Astrocyte (in vitro differentiated cells and primary cell): ENCODE data around the gene FNDC3B. TPM values are rescaled to one million over a fixed set of nuclear protein-coding genes. Genes with fewer than 3 reads are reported as not detected.

ENCODE experiments used
- DNase-seq: peaks from one replicate; pipeline ENCODE4 v3.0.0-alpha.2; 2010; ENCODE audit warnings: low read depth
- FAIRE-seq: peaks from 2 replicates; lab custom pipeline; 2011; peaks lifted over from hg19 to GRCh38; lab: Jason Lieb, UNC
- H2AFZ ChIP-seq: 2 replicates; pipeline ENCODE4 v1.6.0; 2012; ENCODE audit warnings: low read depth, low read length, inconsistent platforms
- H3K27ac ChIP-seq: 2 replicates; pipeline ENCODE4 v1.5.1; 2011; ENCODE audit warnings: low read depth, low read length, inconsistent platforms
- H3K27me3 ChIP-seq: 2 replicates; pipeline ENCODE4 v1.6.0; 2011; ENCODE audit warnings: low read length, inconsistent platforms; ENCODE audit not compliant: insufficient read depth
- H3K36me3 ChIP-seq: 2 replicates; pipeline ENCODE4 v1.5.1; 2011; ENCODE audit warnings: low read length, inconsistent platforms; ENCODE audit not compliant: insufficient read depth
- H3K4me1 ChIP-seq: 2 replicates; pipeline ENCODE4 v1.5.1; 2011; ENCODE audit warnings: low read length, inconsistent platforms; ENCODE audit not compliant: insufficient read depth
- H3K4me2 ChIP-seq: 2 replicates; pipeline ENCODE4 v1.6.0; 2012; ENCODE audit warnings: low read length, inconsistent platforms
- H3K4me3 ChIP-seq: 2 replicates; pipeline ENCODE4 v1.5.1; 2011; ENCODE audit warnings: low read depth, mild to moderate bottlenecking, low read length, inconsistent platforms; ENCODE audit not compliant: insufficient read depth
- H3K79me2 ChIP-seq: 2 replicates; pipeline ENCODE4 v1.6.0; 2012; ENCODE audit warnings: mild to moderate bottlenecking, low read length, inconsistent platforms; ENCODE audit not compliant: insufficient read depth
- H3K9ac ChIP-seq: 2 replicates; pipeline ENCODE4 v1.6.0; 2012; ENCODE audit warnings: mild to moderate bottlenecking, low read length, inconsistent platforms
- H3K9me3 ChIP-seq: 2 replicates; pipeline ENCODE4 v1.5.1; 2012; ENCODE audit warnings: low read depth, mild to moderate bottlenecking, low read length, inconsistent platforms; ENCODE audit not compliant: insufficient read depth
- H4K20me1 ChIP-seq: 2 replicates; pipeline ENCODE4 v1.6.0; 2012; ENCODE audit warnings: low read length, inconsistent platforms; ENCODE audit not compliant: insufficient read depth
- H3K27ac Mint-ChIP-seq: one replicate; pipeline ENCODE4 v1.8.0; 2021; ENCODE audit warnings: mild to moderate bottlenecking, mixed read lengths; ENCODE audit not compliant: unreplicated experiment
- H3K27me3 Mint-ChIP-seq: one replicate; pipeline ENCODE4 v1.8.0; 2021; ENCODE audit warnings: low read depth, mixed read lengths; ENCODE audit not compliant: unreplicated experiment
- H3K36me3 Mint-ChIP-seq: one replicate; pipeline ENCODE4 v1.8.0; 2021; ENCODE audit warnings: low read depth, mixed read lengths; ENCODE audit not compliant: unreplicated experiment
- H3K4me1 Mint-ChIP-seq: one replicate; pipeline ENCODE4 v1.8.0; 2021; ENCODE audit warnings: low read depth, mixed read lengths; ENCODE audit not compliant: unreplicated experiment
- H3K4me3 Mint-ChIP-seq: one replicate; pipeline ENCODE4 v1.8.0; 2021; ENCODE audit warnings: mild to moderate bottlenecking, moderate library complexity, mixed read lengths; ENCODE audit not compliant: unreplicated experiment
- H3K9me3 Mint-ChIP-seq: one replicate; pipeline ENCODE4 v1.8.0; 2021; ENCODE audit warnings: mild to moderate bottlenecking, mixed read lengths; ENCODE audit not compliant: unreplicated experiment
- EZH2 ChIP-seq: IDR thresholded peaks from 2 replicates; pipeline ENCODE4 v1.6.1; 2012; ENCODE audit warnings: mild to moderate bottlenecking, low read length, inconsistent platforms; ENCODE audit not compliant: insufficient read depth
- total RNA-seq: library from RNA; stranded (reverse); gene quantifications from 2 replicates; pipeline ENCODE4 v1.2.1, GENCODE V29; 2021
- TF ChIP-seq, protein P1 (sequence below): IDR thresholded peaks from 2 replicates; pipeline ENCODE4 v1.5.1; 2011; ENCODE audit warnings: low read depth, mild to moderate bottlenecking, inconsistent platforms, low read length, moderate library complexity; ENCODE audit not compliant: insufficient read depth

Gene FNDC3B
- total RNA-seq, 1 donor from 2014 or later = 327 TPM

- H3K36me3 ChIP-seq = peaks cover 72% of the 10 kb centered on the region
Observed at GRCh38 chr3:172340583-172340982, 301.2 kb downstream of the FNDC3B start.

GRCh38 chr3:172341482-172342059 lies 302.2 kb downstream of the FNDC3B start:
- TF ChIP-seq, protein P1, sequence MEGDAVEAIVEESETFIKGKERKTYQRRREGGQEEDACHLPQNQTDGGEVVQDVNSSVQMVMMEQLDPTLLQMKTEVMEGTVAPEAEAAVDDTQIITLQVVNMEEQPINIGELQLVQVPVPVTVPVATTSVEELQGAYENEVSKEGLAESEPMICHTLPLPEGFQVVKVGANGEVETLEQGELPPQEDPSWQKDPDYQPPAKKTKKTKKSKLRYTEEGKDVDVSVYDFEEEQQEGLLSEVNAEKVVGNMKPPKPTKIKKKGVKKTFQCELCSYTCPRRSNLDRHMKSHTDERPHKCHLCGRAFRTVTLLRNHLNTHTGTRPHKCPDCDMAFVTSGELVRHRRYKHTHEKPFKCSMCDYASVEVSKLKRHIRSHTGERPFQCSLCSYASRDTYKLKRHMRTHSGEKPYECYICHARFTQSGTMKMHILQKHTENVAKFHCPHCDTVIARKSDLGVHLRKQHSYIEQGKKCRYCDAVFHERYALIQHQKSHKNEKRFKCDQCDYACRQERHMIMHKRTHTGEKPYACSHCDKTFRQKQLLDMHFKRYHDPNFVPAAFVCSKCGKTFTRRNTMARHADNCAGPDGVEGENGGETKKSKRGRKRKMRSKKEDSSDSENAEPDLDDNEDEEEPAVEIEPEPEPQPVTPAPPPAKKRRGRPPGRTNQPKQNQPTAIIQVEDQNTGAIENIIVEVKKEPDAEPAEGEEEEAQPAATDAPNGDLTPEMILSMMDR = peak; percentile 60
- no peak for TF ChIP-seq EZH2
- Histone ChIP-seq H3K27ac (no peak overlapping the region), H3K79me2 (no peaks in the 10 kb centered on the region), H3K9me3 (no peaks in the 10 kb centered on the region), H3K36me3 (peaks cover 73% of the 10 kb centered on the region), H3K4me2 (no peak overlapping the region), H2AFZ (no peak overlapping the region), H3K4me1 (no peaks in the 10 kb centered on the region), H4K20me1 (peaks cover 47% of the 10 kb centered on the region), H3K27me3 (no peaks in the 10 kb centered on the region), H3K9ac (no peak overlapping the region), H3K4me3 (no peak overlapping the region)
- H3K27me3 Mint-ChIP-seq = no peaks in the 10 kb centered on the region
- DNase-seq (peak; percentile 43), FAIRE-seq (peak; percentile 80)
- no peak overlapping the region for H3K4me3 Mint-ChIP-seq
- peaks cover 20% of the 10 kb centered on the region for H3K36me3 Mint-ChIP-seq
- no peak overlapping the region for H3K27ac Mint-ChIP-seq
- H3K4me1 Mint-ChIP-seq = peaks cover 2% of the 10 kb centered on the region
- no peaks in the 10 kb centered on the region for H3K9me3 Mint-ChIP-seq

More at GRCh38 chr3:172340583-172340982, 301.2 kb downstream of the FNDC3B start:
- TF ChIP-seq, protein P1 = no peak
- TF ChIP-seq EZH2 = no peak
- no peak overlapping the region for H2AFZ ChIP-seq
- no peaks in the 10 kb centered on the region for H3K9me3 ChIP-seq
- H3K27me3 ChIP-seq = no peaks in the 10 kb centered on the region
- H3K27ac ChIP-seq = no peak overlapping the region
- Mint-ChIP-seq H3K4me3 (no peak overlapping the region), H3K9me3 (no peaks in the 10 kb centered on the region), H3K27me3 (no peaks in the 10 kb centered on the region), H3K4me1 (peaks cover 2% of the 10 kb centered on the region), H3K36me3 (peaks cover 20% of the 10 kb centered on the region), H3K27ac (no peak overlapping the region)
- H3K4me1 ChIP-seq = no peaks in the 10 kb centered on the region
- H4K20me1 ChIP-seq = peaks cover 47% of the 10 kb centered on the region
- H3K9ac ChIP-seq = no peak overlapping the region
- no peak for DNase-seq
- no peak for FAIRE-seq
- no peak overlapping the region for H3K4me2 ChIP-seq
- no peaks in the 10 kb centered on the region for H3K79me2 ChIP-seq
- no peak overlapping the region for H3K4me3 ChIP-seq

DNA sequence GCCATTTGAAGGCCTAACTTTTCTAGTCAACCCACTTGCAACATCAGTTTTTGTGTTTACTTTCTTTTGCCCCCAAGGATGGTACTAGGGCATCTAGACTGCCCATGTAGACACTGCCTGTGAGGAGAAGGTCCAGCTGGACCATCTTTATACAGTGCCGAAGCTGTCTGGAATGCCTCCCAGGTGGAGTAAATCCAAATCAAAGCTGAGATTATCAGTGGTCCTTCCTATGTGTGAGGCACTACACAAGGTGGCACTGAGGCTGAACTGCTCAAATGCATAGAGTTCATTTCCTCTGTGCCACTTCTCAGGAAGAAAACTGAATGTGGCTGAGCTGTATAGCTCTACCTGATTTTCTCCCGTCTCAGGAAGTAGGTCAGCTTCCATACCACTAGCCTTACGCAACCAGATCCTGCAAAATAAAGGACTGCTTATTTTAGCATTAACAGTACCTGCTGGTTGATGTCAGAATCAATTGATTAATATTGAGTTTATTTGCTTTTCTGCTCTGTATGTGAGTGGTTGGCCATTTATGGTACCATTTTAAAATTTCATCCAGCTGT lies 302.8 kb downstream of the FNDC3B start:
- H2AFZ ChIP-seq = no peak overlapping the region
- Mint-ChIP-seq H3K4me3 (no peak overlapping the region), H3K4me1 (peaks cover 2% of the 10 kb centered on the region), H3K9me3 (no peaks in the 10 kb centered on the region), H3K36me3 (peaks cover 20% of the 10 kb centered on the region), H3K27ac (no peak overlapping the region), H3K27me3 (no peaks in the 10 kb centered on the region)
- H3K36me3 ChIP-seq = peaks cover 71% of the 10 kb centered on the region
- H3K4me3 ChIP-seq = no peak overlapping the region
- H3K4me2 ChIP-seq = no peak overlapping the region
- no peaks in the 10 kb centered on the region for H3K79me2 ChIP-seq
- DNase-seq (no peak), FAIRE-seq (no peak)
- no peaks in the 10 kb centered on the region for H3K27me3 ChIP-seq
- no peak for TF ChIP-seq EZH2
- TF ChIP-seq, protein P1 = no peak
- H3K27ac ChIP-seq = no peak overlapping the region
- H3K4me1 ChIP-seq = no peaks in the 10 kb centered on the region
- H4K20me1 ChIP-seq = peaks cover 50% of the 10 kb centered on the region
- H3K9ac ChIP-seq = no peak overlapping the region
- H3K9me3 ChIP-seq = no peaks in the 10 kb centered on the region
